Adrenal gland (tissue), 12 donors: ENCODE data around the gene NAP1L1. TPM values are rescaled to one million over a fixed set of nuclear protein-coding genes. Genes with fewer than 3 reads are reported as not detected.

Experiments used
- DNase-seq, 7 donors: peaks; one replicate each; pipeline ENCODE4 v3.0.0-alpha.2; 2019 to 2020
- H3K27ac ChIP-seq, 5 donors: fragments of 200-600 bp; sonication (generic) in 4 of 5; 1 replicate in 3 of 5; 2 replicates in 2 of 5; pipeline versions ENCODE4 v1.5.1 to v1.8.0; 2016 to 2020; ENCODE audit warnings: mild to moderate bottlenecking in 1 of 5
- H3K27me3 ChIP-seq: fragments of 200-600 bp; 2 replicates; pipeline ENCODE4 v1.8.0; 2021
- H3K36me3 ChIP-seq, 2 donors: fragments of 200-600 bp; replicated peaks in 1 of 2; 1 replicate in 1 of 2; 2 replicates in 1 of 2; pipeline versions ENCODE4 v1.5.1 to v1.8.0; 2018 to 2022
- H3K4me1 ChIP-seq, 2 donors: fragments of 200-600 bp; replicated peaks in 1 of 2; 1 replicate in 1 of 2; 2 replicates in 1 of 2; pipeline versions ENCODE4 v1.5.1 to v1.8.0; 2018 to 2021
- H3K4me3 ChIP-seq, 4 donors: fragments of 200-600 bp; sonication (generic) in 3 of 4; one replicate each; pipeline ENCODE4 v1.5.1; 2016 to 2018
- H3K9me3 ChIP-seq, 3 donors: fragments of 200-600 bp; sonication (generic) in 1 of 3; replicated peaks in 1 of 3; 1 replicate in 2 of 3; 2 replicates in 1 of 3; pipeline versions ENCODE4 v1.5.1 to v1.8.0; 2016 to 2021
- CTCF ChIP-seq, 6 experiments: fragments of 450-650 bp in 4 of 6; fragments of 200-600 bp in 2 of 6; sonication (generic) in 1 of 6; IDR thresholded peaks; 1 replicate in 5 of 6; 2 replicates in 1 of 6; pipeline versions ENCODE4 v1.5.1 to v1.8.0; 2016 to 2021; ENCODE audit warnings: antibody characterized with exemption in 6 of 6, mild to moderate bottlenecking in 2 of 6, moderate library complexity in 1 of 6
- POLR2A ChIP-seq, 2 donors: fragments of 450-650 bp; IDR thresholded peaks; one replicate each; pipeline ENCODE4 v1.6.1; 2017; ENCODE audit warnings: antibody characterized with exemption in 2 of 2, mild to moderate bottlenecking in 2 of 2, moderate library complexity in 1 of 2
- WGBS, 4 donors: extraction: QIAGEN DNeasy Blood & Tissue Kit in 2 of 4; methylation state at CpG; one replicate each; pipeline versions ENCODE4 v1.1.5 to v1.1.7; 2013 to 2017; 5-methylcytosine and 5-hydroxymethylcytosine counted together
- intact Hi-C, 2 donors: fragments of 100-400 bp; cut with DNase I; formaldehyde crosslinking; loops; one replicate each; pipeline versions ENCODE4 v1.14.1 to v1.15.0; 2022 to 2023
- polyA plus RNA-seq, 3 donors: library from polyadenylated mRNA; stranded (reverse); fragments of 200-250 nt in 2 of 3; fragments of 350-450 nt in 1 of 3; fragmentation: Illumina TruSeq in 1 of 3; extraction: RNeasy Lipid Tissue Mini Kit (QIAGEN cat#74804) in 1 of 3; gene quantifications; one replicate each; pipeline ENCODE4 v1.2.3, GENCODE V29; 2013 to 2014
- total RNA-seq, 9 donors: library from RNA; depleted of rRNA in 4 of 9; stranded (reverse); fragments of >200 nt in 4 of 9; fragments of 120-200 nt in 1 of 9; fragmentation: NEBNext Ultra II Directional in 1 of 9; extraction: Animal tissue kit (Norgen Biotek cat#: 25700) in 1 of 9; gene quantifications; one replicate each; pipeline versions ENCODE4 v1.1.0 to v1.2.4, GENCODE V29; 2013 to 2023
- donor health status: healthy with polysubstance abuse.
- donor health status: Bipolar disorder and iron deficiency.
- donor health status: DM: yes; HTN: yes; CAD: no.
- donor health status: DM: no; HTN: no; CAD: no.
- donor health status: DM: no; HTN: no; CAD: no.
- donor health status: DM: yes; HTN: yes; CAD: no.

The NAP1L1 gene
- total and polyA plus RNA-seq, 12 donors, result 216 to 518 (median 347) TPM

- Histone ChIP-seq H3K27ac (no peak overlapping the region), H3K36me3 (no peaks in the 10 kb centered on the region), H3K27me3 (no peaks in the 10 kb centered on the region), H3K4me3 (no peak overlapping the region), H3K9me3 (no peaks in the 10 kb centered on the region), H3K4me1 (no peaks in the 10 kb centered on the region)
- DNase-seq, result no peak
- WGBS, 4 donors, result 54 to 77% (median 65%) methylated on average over 3 of the region's 3 CpGs
- intact Hi-C loops, result no loop called here
- no peak for TF ChIP-seq CTCF (IDR thresholded peaks at IDR 0.05)
- no peak for TF ChIP-seq POLR2A (IDR thresholded peaks at IDR 0.05)
Observed at GRCh38 chr12:76106631-76107030, 22.1 kb upstream of the NAP1L1 start.

- intact Hi-C loops, result no loop called here
- H3K36me3 ChIP-seq, result no peaks in the 10 kb centered on the region
- no peak for TF ChIP-seq POLR2A (IDR thresholded peaks at IDR 0.05)
- no peak for TF ChIP-seq CTCF (IDR thresholded peaks at IDR 0.05)
- no peak overlapping the region for H3K4me3 ChIP-seq
- H3K27ac ChIP-seq, result no peak overlapping the region
- no peaks in the 10 kb centered on the region for H3K4me1 ChIP-seq
- no peaks in the 10 kb centered on the region for H3K27me3 ChIP-seq
- H3K9me3 ChIP-seq, result no peaks in the 10 kb centered on the region
- 92 to 100% (median 95%) methylated on average over 1 of the region's 1 CpG for WGBS, 4 donors
- no peak for DNase-seq
Observed at GRCh38 chr12:76103958-76104357, 19.5 kb upstream of the NAP1L1 start.

DNA sequence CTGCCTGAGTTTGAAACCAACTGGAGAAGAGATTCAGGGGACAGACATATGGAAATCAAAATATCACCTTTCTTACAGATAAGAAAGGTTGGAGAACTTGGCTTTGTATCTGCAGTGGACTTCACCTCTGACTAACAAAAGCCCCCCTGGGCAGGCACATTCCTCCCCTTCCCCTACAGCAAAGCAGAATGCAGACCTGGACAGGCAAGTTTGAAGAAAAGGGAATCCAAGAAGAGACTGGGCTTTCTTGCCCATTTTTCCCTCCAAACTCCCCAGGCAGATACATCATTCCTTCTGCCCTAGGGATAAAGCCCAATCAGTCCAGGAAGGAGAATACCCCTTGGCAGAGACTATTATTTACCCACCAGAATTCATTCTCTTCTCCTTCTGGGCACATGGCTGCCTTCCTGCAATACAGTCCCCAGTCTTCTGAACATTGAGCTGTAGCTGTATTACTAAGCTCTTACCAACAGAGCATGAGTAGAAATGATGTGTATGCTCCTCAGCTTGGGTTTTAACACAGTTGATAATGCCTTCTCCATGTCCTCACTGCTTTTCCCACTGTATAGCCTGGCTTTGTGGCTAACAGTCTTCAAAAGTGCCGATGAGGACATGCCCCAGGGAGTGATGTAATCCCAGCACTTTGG lies 17.4 kb upstream of the NAP1L1 start:
- WGBS, 4 donors, result 85 to 94% (median 86%) methylated on average over 1 of the region's 1 CpG
- TF ChIP-seq CTCF (IDR thresholded peaks at IDR 0.05) (no peak), POLR2A (IDR thresholded peaks at IDR 0.05) (no peak)
- no peak overlapping the region for H3K27ac ChIP-seq
- H3K36me3 ChIP-seq, result no peaks in the 10 kb centered on the region
- H3K27me3 ChIP-seq, result no peaks in the 10 kb centered on the region
- no peak for DNase-seq
- H3K4me3 ChIP-seq, result no peak overlapping the region
- H3K4me1 ChIP-seq, result no peaks in the 10 kb centered on the region
- H3K9me3 ChIP-seq, result no peaks in the 10 kb centered on the region
- intact Hi-C loops, result no loop called here

DNA sequence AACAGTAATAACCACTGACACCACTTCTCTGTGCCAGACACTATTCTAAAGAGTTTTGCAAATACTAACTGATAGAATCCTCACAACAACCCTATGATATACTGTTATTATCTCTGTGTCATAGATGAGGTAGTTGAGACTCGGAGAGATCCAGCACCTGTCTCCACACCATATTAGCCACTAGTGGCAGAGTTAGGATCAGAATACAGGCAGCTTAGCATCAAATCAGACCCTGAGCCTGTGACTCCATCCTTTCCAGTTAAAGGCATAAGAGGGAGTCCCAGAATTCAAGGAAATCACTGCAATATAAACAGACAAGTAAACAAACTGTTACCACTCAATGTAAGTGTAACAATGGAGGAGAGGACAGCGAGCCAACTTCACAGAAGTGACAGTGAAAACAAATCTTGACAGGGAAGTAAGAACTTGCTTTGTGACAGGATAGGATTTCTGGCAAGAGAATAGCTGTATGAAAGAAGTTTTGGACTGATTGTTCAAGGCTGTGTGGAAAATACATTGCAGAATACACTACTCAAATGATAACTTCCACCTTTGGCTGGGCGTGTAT lies 11.7 kb upstream of the NAP1L1 start:
- Histone ChIP-seq H3K4me3 (no peak overlapping the region), H3K9me3 (no peaks in the 10 kb centered on the region), H3K27me3 (no peaks in the 10 kb centered on the region), H3K27ac (no peak overlapping the region), H3K4me1 (no peaks in the 10 kb centered on the region), H3K36me3 (no peaks in the 10 kb centered on the region)
- DNase-seq, result no peak
- 86 to 93% (median 90%) methylated on average over 3 of the region's 3 CpGs for WGBS, 4 donors
- intact Hi-C loops, result no loop called here
- no peak for TF ChIP-seq CTCF (IDR thresholded peaks at IDR 0.05)
- TF ChIP-seq POLR2A (IDR thresholded peaks at IDR 0.05), result no peak
